ENCODE measurements around the gene USP48. TPM values are rescaled to one million over a fixed set of nuclear protein-coding genes. Genes with fewer than 3 reads are reported as not detected.

USP48 gene
- total RNA-seq, 1 experiment from 2014 or later, result 29.2 TPM

DNA sequence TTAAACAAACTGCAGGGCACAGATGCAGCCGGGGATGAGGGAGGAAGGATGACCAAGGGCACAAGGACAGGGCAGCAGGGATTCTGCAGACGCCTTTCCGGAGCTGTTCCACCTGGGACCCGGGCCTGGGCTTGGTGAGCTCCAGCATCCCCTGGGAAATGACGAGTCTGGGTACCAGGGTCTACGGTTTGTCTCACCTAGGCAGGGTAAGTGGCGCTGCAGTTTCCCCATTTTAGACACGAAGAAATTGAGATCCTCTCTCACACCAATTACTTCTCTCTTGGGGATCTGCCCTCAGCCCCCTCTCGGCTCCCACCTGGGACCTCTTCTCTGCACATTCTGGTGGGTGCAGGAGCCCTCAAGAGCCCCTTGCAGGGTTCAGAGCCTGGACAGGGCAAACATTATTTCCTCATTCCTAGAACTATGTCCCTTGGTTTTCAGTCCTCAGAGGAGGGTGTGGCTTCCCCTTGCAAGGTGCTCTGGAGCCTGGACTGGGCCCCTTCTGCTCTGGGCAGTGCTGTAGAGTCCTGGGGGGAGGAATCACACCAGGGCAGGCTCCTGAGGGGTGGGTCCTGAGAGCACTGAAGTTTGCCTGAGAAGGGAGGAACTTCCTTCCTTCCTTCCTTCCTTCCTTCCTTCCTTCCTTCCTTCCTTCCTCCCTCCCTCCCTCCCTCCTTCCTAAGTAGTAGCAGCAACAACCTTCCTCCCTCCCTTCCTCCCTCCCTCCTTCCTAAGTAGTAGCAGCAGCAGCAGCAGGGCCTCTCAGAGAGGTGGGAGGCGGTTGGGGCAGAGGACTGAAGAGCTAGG is 129.8 kb downstream of the USP48 start:
- DNase-seq (ENCODE audit: low read depth), result no peak

DNA sequence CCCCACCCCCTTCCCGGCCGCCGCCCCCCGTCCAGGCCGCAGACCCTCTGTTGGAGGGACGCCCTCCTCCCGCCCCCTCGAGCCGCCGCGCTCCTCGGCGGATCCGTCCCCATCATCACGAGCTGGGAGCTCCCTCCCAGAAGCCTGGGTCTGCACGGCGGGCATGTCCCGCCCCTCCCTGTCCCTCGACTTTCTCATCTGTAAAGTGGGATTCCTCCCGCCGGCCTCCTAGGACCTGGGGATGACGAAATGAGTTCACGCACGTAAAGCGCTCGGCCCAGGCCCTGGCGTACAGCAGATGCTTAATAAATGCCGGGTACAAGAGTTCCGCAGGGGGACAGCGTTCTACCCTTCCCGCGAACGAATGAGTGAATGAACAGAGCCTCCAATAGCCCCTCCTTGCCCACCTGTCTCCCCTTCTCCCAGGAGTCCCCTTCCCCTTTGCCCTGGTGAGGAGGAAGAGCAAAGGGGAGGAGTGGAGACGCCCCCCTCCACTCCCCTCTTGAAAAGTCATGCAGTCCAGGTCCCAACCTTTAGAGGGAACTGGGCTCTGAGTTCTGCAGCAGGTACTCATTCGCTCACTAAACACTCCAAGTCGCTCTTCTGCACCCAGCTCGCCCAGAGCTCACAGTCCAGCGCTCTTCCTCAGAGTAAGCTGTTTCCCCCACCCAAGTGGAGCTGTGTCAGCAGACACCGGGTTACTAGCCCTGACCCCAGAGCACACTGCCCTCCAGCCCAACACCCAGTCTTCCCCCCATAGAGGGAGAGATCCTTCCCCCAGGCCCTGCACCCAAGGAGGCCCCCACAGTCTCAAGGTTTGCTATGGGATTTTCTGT is 130.6 kb downstream of the USP48 start:
- no peak for DNase-seq (ENCODE audit: low read depth)

DNA sequence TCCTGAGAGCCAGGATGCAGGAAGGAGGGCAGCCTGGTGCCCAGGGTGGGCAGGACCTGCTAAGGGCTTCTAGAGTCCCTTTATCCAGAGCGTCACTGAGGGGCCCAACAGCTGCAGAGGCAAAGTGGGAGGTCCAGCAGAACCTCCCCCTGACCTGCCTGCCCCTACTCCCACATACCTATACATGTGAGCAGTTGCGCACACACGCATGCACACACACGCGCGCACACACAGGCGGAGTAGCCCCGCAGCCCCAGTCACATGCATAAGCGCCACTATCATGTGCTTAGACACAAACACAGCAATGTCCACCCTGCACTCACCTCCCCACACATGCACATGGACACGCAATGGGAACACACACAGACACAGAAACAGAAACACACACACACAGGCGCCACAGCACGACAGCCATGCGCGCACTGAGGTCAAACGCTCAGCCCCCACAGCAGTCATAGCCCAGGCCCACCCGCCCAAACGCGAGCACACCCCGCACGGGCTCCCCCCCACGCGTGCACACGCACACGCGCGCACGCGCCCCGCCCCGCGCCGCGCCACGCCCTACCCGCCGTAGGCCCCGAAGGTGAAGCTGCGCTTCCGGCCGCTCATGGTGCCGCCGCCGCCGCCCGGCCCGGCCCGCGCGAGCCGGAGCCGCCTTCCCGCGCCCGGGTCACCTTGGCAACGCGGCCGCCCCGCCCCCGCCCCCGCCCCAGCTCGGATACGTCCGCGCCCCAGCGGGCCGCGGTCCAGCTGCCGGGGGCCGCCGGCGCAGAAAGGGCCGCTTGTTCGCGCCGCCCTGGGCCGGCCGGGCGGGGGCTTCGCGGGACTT is 131.5 kb downstream of the USP48 start:
- peak; percentile 66 for DNase-seq (ENCODE audit: low read depth)

DNA sequence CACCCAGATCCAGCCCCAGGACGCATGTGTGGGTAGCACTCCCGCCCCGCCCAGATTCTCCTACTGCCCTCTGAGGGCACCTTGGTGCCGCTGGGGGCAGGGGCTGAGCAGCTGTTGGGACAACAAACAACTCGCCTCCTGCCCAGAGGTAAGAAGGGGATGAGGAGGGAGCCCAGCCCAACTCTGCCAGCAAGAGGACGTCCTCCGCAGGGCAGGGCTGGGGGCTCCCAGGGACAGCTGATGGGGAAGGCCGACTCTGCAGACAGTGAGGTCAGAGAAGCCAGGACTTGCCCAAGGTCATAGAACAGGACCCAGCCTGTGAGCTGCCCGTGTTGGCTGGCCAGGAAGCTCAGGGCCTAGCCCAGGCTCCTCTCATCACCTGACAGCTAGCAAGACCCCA is 132.5 kb downstream of the USP48 start:
- no peak for DNase-seq (ENCODE audit: low read depth)

DNA sequence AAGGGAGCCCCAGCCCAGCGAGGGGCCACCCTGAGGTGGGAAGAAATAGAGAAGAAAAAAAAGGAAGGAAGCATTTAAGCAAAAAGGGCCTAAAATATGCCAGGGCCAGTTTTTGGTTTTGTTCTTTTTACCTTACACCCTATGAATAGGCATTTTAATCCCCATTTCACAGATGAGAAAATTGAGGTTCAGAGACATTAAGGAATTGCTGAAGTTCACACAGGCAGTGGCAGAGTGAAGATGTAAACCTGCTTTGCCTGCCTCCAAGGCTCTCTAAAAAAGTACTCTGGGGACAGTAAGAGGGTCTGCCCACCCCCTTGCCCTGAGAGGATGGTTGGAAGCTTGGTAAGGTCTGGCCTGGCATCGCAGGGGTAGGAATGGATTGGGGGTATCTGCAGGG is 133.6 kb downstream of the USP48 start:
- no peak for DNase-seq (ENCODE audit: low read depth)

DNA sequence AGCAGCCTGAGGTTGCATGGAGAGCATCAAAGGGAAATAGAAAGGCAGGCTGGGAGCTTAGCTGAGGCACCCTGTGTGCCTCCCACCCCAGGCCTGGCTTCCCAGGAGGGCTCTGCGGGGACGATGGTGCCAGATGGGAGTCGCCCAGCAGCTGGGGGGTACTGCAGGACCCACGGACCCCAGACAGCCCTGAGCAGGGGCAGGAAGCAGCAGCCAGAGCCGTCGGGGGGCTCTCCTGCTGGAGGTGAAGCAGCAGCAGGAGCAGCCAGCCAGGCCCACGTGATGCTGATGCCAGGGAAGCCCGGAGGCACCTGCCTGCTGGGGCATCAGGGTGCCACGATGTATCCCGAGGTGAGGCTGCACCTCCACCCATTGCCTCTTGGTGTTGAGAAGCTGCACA is 134.2 kb downstream of the USP48 start:
- DNase-seq (ENCODE audit: low read depth), result no peak

DNA sequence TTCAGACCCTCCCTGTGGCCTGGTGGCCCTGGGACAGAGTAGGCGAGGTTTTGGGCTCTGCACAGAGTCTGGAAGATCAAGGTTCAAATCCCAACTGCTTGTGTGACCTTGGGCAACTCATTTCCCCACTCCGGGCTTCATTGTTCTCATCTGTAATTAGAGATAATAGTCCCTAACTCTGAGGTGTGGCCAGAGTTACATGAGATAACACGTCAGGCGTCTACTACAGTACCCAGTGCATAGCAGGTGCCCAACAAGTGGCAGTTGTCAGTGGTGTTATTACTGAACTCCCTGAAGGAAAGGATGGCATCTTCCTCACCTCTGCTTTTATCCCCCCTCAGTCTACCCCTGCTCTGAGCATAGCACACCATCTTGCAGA is 134.6 kb downstream of the USP48 start:
- DNase-seq (ENCODE audit: low read depth), result no peak

DNA sequence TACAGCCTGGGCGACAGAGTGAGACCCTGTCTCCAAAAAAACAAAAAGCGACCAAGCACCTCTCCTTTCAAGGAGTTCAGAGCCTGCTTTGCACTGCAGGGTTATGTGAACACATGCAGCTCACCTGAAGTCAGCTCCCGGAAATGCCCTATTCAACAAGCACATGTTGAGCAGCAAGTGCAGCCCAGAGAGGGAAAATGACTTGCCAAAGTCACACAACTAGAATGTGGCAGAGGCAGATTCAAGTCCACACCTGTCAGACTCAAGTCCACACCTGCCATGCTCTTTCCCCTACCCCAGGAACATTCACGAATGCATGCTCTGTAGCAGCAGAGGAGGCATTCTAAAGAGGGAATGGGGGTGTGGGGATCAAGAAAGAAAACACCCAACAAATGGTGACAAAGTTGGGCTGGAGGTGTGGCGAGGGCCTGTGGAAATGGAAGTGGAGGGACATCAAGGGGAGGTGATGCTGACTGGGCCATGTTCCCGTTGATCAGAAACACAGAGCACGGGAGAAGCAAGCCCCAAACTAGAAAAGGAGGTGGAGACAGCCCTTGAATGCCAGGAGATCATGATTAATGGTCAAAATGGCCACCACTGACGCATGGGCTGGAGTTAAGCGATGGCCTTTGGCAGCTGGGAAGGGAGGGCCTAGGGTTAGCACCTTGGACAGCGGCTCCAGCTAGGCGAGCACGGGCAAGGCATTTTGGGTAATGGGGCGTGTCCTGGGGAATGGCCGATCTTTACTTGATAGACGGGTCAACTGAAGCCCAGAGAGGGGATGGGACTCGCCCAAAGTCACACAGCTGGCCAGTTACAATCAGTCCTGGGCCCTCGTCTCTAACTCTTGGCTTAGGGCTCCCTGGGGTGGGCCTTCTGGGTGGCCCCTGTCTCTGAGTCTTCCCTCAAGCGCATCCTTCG is 135.3 kb downstream of the USP48 start:
- DNase-seq (ENCODE audit: low read depth), result peak; percentile 86

DNA sequence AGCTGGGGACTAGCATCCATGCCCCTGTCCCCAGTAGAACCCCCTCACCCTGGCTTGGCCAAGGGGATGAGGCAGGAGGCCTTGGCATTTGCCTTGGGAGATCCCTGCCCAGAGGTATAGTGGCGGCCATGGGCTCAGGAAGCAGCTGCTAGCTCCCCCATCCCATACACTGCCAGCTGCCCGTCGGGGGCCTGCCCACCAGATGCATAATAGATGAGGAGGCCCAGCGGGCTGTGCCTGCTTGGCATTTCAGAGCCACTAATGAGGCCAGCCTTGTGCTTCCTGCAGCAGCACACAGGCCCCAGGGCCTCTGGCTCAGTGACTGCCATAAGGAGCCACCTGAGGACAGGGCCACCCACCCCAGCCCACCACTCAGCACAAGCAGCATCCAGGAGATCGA is 137.4 kb downstream of the USP48 start:
- no peak for DNase-seq (ENCODE audit: low read depth)

DNA sequence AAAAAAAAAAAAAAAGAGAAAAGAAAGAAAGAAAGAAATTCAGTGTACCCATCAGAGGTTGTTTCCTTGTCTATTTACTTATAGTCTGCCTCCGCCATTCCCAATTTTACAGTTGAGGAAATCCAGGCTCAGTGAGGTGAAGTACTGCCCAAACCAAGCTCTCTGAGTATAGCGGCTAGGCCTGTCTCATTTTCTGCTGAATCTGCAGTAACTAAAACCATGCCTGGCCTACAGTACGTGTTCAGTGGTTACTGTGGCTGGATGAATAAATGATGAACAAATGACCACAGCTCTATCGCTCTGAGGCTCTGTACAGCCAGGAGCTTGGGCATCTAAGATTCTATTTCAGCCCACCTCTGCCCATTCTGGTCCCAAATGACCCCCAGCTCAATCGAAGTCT is 138.0 kb downstream of the USP48 start:
- no peak for DNase-seq (ENCODE audit: low read depth)

DNA sequence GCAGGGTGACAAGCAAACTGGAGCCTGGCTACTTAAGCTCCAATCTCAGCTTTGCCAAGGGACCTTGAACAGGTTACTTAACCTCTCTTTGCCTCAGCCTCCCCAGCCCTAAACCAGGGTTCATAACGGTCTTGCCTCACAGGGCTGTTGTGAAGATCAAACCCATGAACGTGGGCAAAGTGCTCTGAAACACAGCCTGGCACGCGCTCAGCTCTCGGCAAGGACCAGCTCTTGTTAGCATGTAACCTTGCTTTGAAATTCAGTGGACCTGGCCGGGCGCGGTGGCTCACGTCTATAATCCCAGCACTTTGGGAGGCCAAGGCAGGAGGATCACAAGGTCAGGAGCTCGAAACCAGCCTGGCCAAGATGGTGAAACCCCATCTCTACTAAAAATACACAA is 138.6 kb downstream of the USP48 start:
- no peak for DNase-seq (ENCODE audit: low read depth)

DNA sequence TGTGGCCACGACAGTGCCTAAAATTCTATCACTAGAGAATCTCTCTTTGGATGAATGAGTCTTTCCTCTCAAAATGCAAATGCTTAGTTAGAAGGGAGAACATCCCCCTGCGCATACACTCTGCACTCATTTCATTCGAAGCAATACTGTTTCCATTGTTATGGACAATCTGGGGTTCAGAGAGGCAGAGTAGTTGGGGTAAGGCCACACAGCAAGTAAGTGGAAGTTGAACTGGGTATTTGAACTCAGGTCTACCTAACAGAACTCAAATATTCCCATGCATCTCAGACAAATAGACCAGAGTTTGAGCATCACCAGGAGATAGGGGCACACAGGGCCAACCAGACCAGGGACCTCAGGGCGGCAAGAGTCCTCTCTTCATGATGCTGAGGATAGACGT is 139.3 kb downstream of the USP48 start:
- DNase-seq (ENCODE audit: low read depth), result no peak

DNA sequence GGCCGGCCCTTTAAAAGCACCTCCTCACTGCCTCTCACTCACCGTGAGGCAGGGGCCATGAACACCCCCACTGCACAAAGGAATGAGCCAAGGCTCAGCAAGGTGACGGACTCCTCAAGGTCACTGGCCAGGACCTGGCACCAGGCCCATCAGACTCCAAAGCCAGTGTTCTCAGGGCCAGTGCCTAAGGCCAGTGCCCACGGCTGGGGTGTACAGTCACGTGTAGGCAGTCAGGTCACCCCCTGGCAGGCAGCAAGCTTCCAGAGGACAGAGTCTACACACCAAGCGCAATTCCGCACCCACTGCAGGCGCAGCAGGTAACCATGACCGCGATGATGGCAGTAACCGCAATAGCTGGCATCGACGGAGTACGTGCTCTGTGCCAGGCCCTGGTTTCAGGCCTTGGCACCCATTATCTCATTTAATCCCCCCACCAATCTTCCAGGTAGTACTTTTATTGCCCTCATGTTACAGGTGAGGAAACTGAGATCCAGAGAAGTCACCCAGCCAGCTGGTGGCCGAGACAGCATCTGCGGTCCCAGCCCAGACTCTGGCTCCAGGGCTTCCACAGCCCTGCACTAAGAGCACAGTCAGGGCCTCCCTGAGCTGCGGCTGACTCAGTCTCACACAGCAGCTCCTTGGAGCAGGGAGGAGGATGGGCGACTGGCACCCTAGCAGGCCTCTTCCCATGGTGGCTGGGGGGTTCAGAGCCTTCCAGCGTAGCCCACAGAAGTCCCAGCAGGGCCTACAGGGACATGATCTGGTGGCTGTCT is 140.8 kb downstream of the USP48 start:
- no peak for DNase-seq (ENCODE audit: low read depth)

DNA sequence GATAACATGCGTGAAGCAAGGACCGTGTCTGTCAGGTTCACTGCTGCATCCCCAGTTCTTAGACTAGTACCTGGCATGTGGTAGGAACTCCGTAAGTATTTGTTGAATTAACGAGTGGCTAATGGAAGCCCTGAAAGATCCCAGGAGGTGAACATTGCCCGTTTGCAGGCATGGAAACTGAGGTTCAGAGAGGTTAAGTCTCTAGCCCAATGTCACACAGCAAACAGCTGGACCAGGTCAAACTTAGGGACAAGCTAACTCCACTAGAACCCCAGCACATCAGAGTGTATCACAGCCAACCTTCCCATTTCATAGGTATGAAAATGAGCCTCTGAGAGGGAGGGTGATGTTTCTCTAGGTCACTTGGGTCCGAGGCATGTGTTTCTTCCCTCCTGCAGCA is 141.4 kb downstream of the USP48 start:
- no peak for DNase-seq (ENCODE audit: low read depth)

DNA sequence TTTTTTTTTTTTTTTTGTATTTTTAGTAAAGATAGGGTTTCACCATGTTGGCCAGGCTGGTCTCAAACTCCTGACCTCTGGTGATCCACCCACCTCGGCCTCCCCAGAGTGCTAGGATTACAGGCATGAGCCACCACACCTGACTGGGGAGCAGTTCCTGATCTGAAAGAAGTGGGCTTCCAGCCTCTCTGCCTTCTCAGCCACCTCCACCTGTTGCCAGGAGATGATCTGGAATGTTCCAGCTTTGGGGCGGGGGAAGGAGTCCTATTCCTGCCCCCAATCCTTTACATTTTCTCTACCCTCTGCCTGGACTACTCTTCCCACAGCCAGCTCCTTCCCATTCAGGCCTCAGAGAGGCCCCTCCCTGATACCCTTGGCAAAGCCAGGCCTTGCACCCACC is 141.9 kb downstream of the USP48 start:
- DNase-seq (ENCODE audit: low read depth), result no peak

DNA sequence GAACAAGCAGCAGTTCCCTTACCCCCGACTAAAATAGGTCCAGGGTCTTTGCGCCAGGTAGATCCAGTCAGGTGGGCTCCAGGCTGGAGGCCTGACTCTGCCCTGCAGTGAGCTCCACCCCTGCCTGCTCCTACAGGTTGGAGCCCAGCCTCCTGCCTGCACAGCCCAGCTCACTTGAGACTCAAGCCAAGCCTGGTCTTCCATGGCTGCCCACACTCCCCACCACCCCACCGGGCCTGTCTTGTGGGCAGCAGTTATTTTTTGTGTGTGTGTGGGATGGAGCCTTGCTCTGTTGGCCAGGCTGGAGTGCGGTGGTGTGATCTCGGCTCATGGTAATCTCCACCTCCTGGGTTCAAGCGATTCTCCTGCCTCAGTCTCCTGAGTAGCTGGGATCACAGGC is 142.3 kb downstream of the USP48 start:
- no peak for DNase-seq (ENCODE audit: low read depth)

DNA sequence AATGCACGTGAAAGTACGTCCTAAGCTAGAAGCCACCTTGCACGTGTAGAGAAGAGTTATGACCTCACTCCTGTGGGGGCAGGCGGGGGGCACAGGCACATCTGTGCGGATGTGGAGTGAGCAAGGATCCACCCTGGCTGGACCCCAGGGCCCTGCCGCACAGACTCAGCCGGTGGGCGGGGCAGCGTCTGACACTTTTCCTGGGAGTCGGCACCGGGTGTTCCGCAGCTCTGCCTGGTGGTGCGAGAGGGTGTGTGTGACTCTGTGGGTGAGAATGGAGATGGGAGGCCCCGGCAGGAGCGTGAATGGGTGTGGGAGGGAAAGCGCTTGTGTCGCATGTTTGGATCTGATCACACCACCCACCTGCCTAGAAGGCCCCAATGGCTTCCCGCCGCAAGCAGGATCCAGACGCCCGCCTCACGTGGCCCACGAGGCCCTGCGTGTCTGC is 143.3 kb downstream of the USP48 start:
- peak; percentile 71 for DNase-seq (ENCODE audit: low read depth)

DNA sequence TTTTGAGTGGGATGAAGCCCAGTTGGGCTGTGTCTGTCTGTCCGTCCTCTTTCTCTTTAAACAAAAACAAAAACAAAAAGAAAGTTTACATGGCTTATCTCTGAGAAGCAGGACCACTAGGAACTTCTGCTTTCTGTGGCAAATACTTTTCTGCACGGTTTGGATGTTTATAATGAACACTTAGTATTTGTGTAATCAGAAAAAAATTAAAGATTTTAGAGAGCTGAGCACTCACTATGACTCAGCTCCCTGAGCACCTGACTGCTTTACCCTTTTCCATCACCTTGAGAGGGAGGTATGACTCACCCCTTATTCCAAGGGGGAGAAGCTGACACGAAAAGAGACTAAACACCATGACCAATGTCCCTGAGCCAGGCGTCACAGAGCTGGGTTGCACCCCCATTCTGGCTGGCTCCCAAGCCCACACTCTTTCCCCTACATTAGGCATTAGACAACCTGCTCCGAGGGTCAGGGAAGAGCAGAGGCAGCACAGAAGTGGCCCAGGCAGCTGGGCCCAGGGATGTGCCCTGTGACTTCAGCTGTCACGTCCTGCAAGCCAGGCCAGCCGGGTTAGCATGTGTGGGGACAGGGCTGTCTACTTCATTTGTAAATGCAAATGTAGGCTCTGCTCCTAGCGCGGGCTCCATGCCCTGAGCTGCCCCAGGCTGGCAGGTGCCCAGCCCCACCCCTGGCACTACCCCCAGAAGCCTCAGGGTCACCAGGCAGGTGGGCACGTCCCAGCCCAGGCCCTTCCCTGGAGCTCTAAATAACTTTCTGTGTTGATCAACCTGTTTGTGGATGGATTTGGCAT is 144.2 kb downstream of the USP48 start:
- DNase-seq (ENCODE audit: low read depth), result peak; percentile 89

DNA sequence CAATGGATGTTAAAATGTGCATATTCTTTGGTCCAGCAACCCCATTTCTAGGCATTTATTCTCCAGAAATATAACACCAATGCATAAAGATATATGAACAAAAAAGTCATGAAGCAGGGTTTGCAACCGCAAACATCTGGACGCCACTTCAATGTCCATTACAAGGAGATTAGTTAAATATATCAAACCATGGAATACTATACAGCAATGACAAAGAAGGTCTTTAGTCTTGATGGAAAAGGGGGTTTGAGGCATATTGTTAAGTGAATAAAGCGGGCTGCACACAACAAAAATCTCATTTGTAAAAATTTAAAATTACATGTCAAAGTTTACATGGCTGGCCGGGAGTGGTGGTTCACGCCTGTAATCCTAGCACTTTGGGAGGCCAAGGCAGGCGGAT is 145.4 kb downstream of the USP48 start:
- DNase-seq (ENCODE audit: low read depth), result no peak

DNA sequence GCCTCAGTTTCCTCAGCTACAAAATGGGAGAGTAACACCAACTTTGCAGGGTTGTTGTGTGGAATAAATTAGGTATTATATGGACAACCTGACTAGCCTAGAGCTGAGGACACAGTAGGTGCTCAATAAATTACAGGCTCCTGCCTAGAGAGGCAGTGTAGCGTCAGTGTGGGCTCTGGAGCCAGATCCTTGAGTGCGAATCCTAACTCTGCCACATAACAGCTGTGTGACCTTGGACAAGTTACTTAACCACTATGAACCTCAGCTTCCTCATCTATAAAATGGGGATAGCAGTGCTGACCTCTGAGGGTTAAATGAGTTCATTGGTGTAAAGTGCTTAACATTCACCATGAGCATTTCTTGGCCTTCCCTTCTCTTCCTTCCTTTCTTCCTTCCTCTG is 146.9 kb downstream of the USP48 start:
- DNase-seq (ENCODE audit: low read depth), result no peak
